Activated T-cell treated with anti-CD3 and anti-CD28 coated beads for 24 hours (primary cell): Measurements from ENCODE around the gene RRP1B.
"Not testable (repeated sequence)": the region's sequence is repeated elsewhere in the genome, so short reads cannot be mapped to it uniquely, and the experiment has no call there.

Experiments used
- DNase-seq: peaks from one replicate; pipeline ENCODE4 v3.0.0-alpha.2; 2020; ENCODE audit warnings: low read depth

Gene RRP1B

GRCh38 chr21:43676391-43676790 lies 17.0 kb downstream of the RRP1B start:
- no peak for DNase-seq

DNA sequence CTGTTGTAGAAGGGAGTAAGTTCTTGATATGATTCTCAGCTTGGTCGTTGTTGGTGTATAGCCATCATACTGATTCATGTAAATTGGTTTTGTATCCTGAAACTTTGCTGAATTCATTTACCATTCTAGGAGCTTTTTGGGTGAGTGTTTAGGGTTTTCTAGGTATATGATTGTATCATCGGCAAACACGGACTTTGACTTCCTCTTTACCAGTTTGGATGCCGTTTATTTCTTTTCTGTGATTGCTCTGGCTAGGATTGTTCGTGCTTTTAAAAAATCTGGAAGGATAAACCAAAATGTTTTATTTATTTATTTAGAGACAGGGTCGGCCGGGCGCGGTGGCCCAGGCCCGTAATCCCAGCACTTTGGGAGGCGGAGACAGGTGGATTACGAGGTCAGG lies 20.6 kb downstream of the RRP1B start:
- no peak for DNase-seq

DNA sequence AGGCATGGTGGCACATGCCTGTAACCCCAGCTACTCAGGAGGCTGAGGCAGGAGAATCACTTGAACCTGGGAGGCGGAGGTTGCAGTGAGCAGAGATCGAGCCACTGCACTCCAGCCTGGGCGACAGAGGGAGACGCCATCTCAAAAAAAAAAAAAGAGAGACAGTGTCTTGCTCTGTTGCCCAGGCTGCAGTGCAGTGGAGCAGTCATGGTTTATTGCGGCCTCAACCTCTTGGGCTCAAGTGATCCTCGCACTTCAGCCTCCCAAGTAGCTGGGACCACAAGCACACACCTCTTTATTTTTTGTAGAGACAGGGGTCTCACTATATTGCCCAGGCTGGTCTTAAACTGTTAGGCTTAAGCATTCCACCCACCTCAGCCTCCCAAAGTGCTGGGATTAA lies 21.1 kb downstream of the RRP1B start:
- not testable (repeated sequence) for DNase-seq

GRCh38 chr21:43681650-43682049 lies 22.3 kb downstream of the RRP1B start:
- no peak for DNase-seq

GRCh38 chr21:43684424-43684823 lies 25.1 kb downstream of the RRP1B start:
- no peak for DNase-seq

DNA sequence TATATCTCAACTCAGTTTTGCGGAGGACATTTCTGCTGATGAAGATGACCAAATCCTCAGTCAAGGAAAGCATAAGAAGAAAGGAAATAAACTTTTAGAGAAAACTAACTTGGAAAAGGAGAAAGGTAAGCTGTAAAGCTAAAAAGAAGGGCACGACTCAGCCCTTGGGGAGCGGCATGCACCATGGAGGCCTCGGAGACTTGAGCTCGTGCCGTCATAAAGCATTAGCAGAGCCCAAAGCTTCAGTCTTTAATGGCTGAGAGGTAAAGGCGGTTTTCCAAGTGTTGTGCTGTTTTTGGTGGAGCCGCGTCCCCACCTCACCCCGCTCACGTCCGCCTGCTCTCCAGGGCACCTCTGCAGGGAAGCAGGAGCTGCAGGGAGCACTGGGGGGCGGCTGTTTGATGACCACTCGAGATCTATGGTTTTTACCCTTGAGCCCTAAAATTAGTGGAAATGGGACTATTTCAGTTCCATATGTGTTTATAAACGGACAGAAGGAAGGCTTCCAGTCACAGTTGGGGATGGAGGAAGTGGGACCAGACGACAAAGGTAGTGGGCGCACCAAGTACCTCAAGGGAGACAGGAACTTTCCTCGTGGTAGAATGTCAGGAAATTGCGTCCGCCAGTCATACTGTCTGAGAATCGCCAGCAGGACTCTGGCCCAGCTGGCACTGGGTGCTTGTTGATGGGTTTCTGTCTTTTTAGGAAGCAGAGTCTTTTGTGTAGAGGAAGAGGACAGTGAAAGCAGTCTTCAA lies 27.6 kb downstream of the RRP1B start:
- DNase-seq, result no peak

DNA sequence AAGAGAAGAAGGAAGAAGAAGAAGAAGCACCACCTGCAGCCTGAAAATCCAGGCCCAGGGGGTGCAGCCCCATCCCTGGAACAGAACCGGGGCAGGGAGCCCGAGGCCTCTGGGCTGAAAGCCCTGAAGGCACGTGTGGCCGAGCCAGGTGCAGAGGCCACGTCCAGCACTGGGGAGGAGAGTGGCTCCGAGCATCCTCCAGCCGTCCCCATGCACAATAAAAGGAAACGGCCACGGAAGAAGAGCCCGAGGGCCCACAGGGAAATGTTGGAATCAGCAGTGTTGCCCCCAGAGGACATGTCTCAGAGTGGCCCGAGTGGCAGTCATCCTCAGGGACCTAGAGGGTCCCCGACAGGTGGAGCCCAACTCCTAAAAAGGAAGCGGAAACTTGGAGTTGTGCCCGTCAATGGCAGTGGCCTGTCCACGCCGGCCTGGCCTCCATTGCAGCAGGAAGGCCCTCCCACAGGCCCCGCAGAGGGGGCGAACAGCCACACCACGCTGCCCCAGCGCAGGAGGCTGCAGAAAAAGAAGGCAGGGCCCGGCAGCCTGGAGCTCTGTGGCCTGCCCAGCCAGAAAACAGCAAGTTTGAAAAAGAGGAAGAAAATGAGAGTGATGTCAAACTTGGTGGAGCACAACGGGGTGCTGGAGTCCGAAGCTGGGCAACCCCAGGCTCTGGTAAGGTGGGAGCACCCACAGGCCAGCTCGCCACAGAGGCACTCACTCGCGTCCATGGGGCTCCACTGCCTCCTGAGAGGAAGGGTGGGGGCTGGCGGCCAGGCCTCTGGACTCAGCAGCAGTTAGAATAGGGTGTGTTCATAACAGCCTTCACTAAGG lies 28.4 kb downstream of the RRP1B start:
- no peak for DNase-seq

DNA sequence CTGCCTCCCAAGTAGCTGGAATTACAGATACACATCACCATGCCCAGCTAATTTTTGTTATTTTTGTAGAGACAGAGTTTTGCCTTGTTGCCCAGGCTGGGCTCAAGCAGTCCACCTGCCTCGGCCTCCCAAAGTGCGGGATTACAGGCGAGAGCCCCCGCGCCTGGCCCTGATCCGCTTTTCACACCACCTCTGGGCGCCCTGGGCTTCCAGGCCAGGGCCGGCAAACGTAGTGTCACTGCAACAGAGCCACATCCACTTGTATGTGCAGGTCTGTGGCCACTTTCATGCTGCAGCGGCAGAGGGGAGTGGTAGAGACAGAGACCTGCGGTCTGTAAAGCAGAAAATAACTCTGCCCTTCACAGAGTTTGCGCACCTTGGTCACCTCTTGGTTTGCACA lies 29.5 kb downstream of the RRP1B start:
- no peak for DNase-seq

GRCh38 chr21:43689556-43690337 lies 30.4 kb downstream of the RRP1B start:
- DNase-seq, result no peak

GRCh38 chr21:43690346-43690745 lies 31.0 kb downstream of the RRP1B start:
- no peak for DNase-seq

DNA sequence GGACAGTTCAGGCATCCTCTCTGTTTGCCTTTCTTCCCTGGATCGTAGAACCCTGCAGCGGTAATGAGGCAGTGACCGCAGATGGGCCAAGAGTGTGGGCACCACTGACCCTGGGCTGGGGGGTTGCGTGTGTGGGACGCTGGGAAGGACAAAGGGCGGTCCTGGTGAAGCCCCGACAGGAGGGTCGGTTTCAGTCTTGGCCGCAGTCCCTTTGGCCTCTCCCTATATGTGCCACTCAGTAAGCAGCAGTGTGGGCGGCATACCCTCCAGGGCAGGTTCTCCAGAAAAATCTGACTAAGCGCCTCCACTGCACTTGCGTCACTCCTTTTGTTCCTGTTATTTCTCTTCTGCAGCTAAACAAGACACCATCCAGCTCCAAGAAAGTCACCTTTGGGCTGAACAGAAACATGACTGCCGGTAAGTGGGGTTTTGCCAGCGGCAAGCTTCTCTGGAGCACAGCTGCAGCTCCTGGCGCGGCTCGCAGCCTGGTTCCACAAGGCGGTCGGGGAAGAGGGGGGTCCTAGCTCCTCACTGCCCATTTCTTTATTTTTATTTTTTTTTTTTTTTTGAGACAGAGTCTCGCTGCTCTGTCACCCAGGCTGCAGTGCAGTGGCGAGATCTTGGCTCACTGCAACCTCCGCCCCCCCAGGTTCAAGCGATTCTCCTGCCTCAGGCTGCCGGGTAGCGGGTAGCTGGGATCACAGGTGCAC lies 31.9 kb downstream of the RRP1B start:
- DNase-seq, result no peak

DNA sequence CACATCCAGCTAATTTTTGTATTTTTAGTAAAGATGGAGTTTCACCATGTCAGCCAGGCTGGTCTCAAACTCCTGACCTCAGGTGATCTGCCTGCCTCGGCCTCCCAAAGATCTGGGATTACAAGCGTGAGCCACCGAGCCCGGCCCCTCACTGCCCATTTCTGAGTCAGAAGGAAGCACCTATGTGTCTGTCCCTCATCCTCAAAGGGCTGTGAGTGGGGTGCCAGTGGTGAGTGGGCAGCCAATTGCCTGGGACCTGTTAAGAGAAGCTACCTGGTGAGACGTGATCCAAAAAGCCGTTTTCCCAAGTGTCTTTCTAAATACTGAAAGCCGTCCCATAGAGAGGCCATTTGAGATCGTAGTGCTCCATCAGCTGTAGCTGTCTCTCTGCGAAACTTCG lies 32.4 kb downstream of the RRP1B start:
- DNase-seq, result no peak

GRCh38 chr21:43692949-43693348 lies 33.6 kb downstream of the RRP1B start:
- DNase-seq, result no peak

DNA sequence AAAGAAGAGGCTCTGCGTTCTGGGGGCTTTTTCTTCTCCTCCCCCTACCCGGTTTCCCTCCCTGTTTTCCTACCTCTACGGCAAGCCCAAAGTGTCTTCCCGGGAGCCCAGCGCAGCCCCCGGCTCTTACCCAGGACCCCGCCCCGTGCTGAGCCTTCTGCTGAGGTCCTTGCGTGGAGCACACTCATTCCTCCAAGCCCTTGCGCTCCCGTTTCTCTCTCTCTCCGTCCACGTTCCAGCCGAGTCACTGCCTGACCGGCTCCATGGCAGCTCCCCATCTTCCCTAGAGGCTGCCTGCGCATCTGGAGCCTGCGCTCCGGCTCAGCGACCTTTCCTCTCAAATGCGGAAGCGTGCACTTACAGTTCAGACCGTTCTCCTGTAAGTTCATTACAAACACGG lies 34.6 kb downstream of the RRP1B start:
- no peak for DNase-seq

DNA sequence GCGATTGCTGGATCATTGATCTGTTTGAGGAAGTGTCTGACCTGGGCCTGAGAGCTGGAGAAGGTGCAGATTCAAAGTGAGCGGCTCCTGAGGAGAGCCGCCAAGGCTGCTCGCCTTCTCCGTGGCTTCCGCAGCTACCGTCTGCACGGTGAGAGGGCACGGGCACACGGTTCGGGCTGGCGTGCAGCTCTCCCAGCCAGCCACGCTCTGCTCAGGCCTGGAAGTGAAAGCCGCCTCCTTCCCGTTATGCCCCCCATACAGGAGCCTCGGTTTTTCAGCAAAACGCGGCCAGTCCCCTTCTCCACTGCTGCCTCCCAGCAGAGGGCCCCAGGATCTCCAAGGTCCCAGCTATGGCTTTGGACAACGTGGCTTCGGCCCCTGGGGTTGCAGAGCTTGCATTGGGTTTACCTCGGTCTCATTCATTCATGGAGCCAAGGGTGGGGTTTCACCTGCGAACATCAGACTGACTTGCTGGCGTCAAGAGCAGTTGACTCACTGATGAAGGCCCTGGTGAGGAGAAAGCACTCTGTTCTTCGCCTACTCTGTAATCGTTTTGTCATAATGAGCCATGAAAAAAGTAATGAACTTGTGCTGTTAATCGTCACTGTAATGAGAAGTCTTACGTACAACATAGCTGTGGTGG lies 35.2 kb downstream of the RRP1B start:
- no peak for DNase-seq

- DNase-seq, result no peak
Measured at GRCh38 chr21:43696214-43696613, 36.9 kb downstream of the RRP1B start.

- DNase-seq, result no peak
Measured at GRCh38 chr21:43697758-43698643, 38.6 kb downstream of the RRP1B start.

GRCh38 chr21:43699492-43699777 lies 40.1 kb downstream of the RRP1B start:
- DNase-seq, result not testable (repeated sequence)

DNA sequence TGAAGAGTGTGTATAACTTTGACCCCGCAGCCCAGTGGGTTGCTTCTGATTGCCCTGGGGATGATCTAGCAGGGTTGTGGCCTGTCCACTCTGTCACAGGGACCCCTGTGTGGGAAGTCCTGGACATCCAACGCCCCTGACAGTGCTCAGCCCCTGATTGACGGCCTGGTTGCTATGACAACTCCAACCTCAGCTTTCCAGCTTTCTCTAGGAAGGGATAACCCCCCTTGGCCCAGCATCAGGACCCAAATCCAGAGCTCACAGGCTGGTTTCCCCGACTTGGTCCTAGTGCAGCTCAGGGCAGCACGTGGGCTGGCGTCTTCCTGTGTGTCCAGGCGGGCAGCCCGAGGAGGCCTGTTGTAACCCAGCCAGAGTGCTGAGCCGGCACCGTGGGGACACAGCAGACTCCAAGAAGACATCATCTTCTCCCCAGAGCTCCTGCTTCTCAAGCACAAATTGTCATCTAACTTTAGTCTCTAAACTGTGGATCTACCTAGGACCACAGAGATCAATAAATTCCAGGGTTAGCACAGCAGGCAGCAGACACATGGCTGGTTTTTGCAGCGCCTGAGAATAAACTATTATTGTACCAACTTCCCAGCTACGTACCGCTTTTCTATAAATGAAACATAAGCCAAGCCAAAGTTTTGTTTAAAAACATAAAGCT lies 40.7 kb downstream of the RRP1B start:
- DNase-seq, result no peak
